ENCODE measurements around the gene C3orf38. TPM values are rescaled to one million over a fixed set of nuclear protein-coding genes. Genes with fewer than 3 reads are reported as not detected.
"Not testable (repeated sequence)": the region's sequence is repeated elsewhere in the genome, so short reads cannot be mapped to it uniquely, and the experiment has no call there.

C3orf38 gene
- total and polyA plus RNA-seq, 2 donors from 2014 or later, result 10.1 to 20.9 TPM

- FAIRE-seq (no peak), DNase-seq (no peak)
- TF ChIP-seq, protein P1, sequence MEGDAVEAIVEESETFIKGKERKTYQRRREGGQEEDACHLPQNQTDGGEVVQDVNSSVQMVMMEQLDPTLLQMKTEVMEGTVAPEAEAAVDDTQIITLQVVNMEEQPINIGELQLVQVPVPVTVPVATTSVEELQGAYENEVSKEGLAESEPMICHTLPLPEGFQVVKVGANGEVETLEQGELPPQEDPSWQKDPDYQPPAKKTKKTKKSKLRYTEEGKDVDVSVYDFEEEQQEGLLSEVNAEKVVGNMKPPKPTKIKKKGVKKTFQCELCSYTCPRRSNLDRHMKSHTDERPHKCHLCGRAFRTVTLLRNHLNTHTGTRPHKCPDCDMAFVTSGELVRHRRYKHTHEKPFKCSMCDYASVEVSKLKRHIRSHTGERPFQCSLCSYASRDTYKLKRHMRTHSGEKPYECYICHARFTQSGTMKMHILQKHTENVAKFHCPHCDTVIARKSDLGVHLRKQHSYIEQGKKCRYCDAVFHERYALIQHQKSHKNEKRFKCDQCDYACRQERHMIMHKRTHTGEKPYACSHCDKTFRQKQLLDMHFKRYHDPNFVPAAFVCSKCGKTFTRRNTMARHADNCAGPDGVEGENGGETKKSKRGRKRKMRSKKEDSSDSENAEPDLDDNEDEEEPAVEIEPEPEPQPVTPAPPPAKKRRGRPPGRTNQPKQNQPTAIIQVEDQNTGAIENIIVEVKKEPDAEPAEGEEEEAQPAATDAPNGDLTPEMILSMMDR (IDR thresholded peaks at IDR 0.05; ENCODE audit: borderline replicate concordance, extremely low read depth, insufficient read depth), result no peak
- H3K9ac ChIP-seq (ENCODE audit: low read length in 3 of 3), result no peak overlapping the region
- intact Hi-C loops (cut with DNase I), result no loop called here
- H3K4me3 ChIP-seq (ENCODE audit: low read length in 3 of 3), result no peak overlapping the region
- H3K36me3 ChIP-seq (ENCODE audit: control insufficient read depth in 2 of 3, insufficient read depth in 3 of 3, low read length in 3 of 3), result peaks cover 3 to 4% (median 3%) of the 10 kb centered on the region in 3 donors
- no peaks in the 10 kb centered on the region for H3K9me3 ChIP-seq (ENCODE audit: control insufficient read depth in 2 of 3, insufficient read depth in 1 of 3, low read length in 3 of 3)
- H3K4me1 ChIP-seq (ENCODE audit: control insufficient read depth in 2 of 3, insufficient read depth in 2 of 3, low read depth in 1 of 3, low read length in 3 of 3), result no peaks in the 10 kb centered on the region
- no peak overlapping the region for H3K27ac ChIP-seq (ENCODE audit: low read depth in 2 of 2, low read length in 2 of 2)
- H3K27me3 ChIP-seq (ENCODE audit: control insufficient read depth, insufficient read depth, low read length), result no peaks in the 10 kb centered on the region
Measured at GRCh38 chr3:88117683-88118082, 32.1 kb upstream of the C3orf38 start.

- FAIRE-seq; H3K27ac ChIP-seq (ENCODE audit: low read depth in 2 of 2, low read length in 2 of 2); H3K9ac ChIP-seq (ENCODE audit: low read length in 3 of 3); H3K9me3 ChIP-seq (ENCODE audit: control insufficient read depth in 2 of 3, insufficient read depth in 1 of 3, low read length in 3 of 3); H3K4me1 ChIP-seq (ENCODE audit: control insufficient read depth in 2 of 3, insufficient read depth in 2 of 3, low read depth in 1 of 3, low read length in 3 of 3); DNase-seq; intact Hi-C loops (cut with DNase I); H3K36me3 ChIP-seq (ENCODE audit: control insufficient read depth in 2 of 3, insufficient read depth in 3 of 3, low read length in 3 of 3); H3K27me3 ChIP-seq (ENCODE audit: control insufficient read depth, insufficient read depth, low read length); H3K4me3 ChIP-seq (ENCODE audit: low read length in 3 of 3): not testable (repeated sequence)
Measured at GRCh38 chr3:88118603-88119002, 31.2 kb upstream of the C3orf38 start.

DNA sequence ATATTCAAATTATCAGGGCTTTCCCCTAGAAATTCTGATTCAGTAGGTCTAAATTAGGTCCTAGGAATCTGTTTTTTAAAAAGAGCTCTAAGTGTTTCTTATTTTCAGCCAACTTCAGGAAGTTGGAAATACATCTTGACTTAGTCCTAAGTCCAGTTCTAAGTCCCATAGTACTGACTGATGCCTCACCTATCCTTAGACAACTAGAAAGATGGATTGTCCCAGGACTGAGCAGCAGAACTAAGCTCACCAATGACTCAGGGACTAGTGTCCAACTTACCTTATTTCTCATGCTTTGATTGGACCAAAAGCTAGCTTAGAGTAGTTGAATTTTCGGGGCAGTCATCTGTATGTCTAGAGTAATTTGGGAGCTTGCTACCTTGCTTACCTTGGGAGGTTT lies 26.2 kb upstream of the C3orf38 start:
- Histone ChIP-seq H3K4me1 (ENCODE audit: control insufficient read depth in 2 of 3, insufficient read depth in 2 of 3, low read depth in 1 of 3, low read length in 3 of 3) (no peaks in the 10 kb centered on the region), H3K27me3 (ENCODE audit: control insufficient read depth, insufficient read depth, low read length) (no peaks in the 10 kb centered on the region), H3K36me3 (ENCODE audit: control insufficient read depth in 2 of 3, insufficient read depth in 3 of 3, low read length in 3 of 3) (peaks cover 0 to 4% (median 0%) of the 10 kb centered on the region in 3 donors), H3K9ac (ENCODE audit: low read length in 3 of 3) (no peak overlapping the region), H3K4me3 (ENCODE audit: low read length in 3 of 3) (no peak overlapping the region), H3K9me3 (ENCODE audit: control insufficient read depth in 2 of 3, insufficient read depth in 1 of 3, low read length in 3 of 3) (no peaks in the 10 kb centered on the region), H3K27ac (ENCODE audit: low read depth in 2 of 2, low read length in 2 of 2) (no peak overlapping the region)
- intact Hi-C loops (cut with DNase I), result no loop called here
- DNase-seq (no peak), FAIRE-seq (no peak)
- TF ChIP-seq, protein P1 (IDR thresholded peaks at IDR 0.05; ENCODE audit: borderline replicate concordance, extremely low read depth, insufficient read depth), result no peak

- no peaks in the 10 kb centered on the region for H3K4me1 ChIP-seq (ENCODE audit: control insufficient read depth in 2 of 3, insufficient read depth in 2 of 3, low read depth in 1 of 3, low read length in 3 of 3)
- no peaks in the 10 kb centered on the region for H3K27me3 ChIP-seq (ENCODE audit: control insufficient read depth, insufficient read depth, low read length)
- intact Hi-C loops (cut with DNase I), result no loop called here
- H3K27ac ChIP-seq (ENCODE audit: low read depth in 2 of 2, low read length in 2 of 2), result no peak overlapping the region
- H3K9ac ChIP-seq (ENCODE audit: low read length in 3 of 3), result no peak overlapping the region
- DNase-seq, result no peak
- no peaks in the 10 kb centered on the region for H3K9me3 ChIP-seq (ENCODE audit: control insufficient read depth in 2 of 3, insufficient read depth in 1 of 3, low read length in 3 of 3)
- peaks cover 0 to 13% (median under 1%) of the 10 kb centered on the region in 3 donors for H3K36me3 ChIP-seq (ENCODE audit: control insufficient read depth in 2 of 3, insufficient read depth in 3 of 3, low read length in 3 of 3)
- H3K4me3 ChIP-seq (ENCODE audit: low read length in 3 of 3), result no peak overlapping the region
- FAIRE-seq, result no peak
- TF ChIP-seq, protein P1 (IDR thresholded peaks at IDR 0.05; ENCODE audit: borderline replicate concordance, extremely low read depth, insufficient read depth), result no peak
Measured at GRCh38 chr3:88131695-88132094, 18.1 kb upstream of the C3orf38 start.
